ENCODE measurements around the gene OLFML1.

DNA sequence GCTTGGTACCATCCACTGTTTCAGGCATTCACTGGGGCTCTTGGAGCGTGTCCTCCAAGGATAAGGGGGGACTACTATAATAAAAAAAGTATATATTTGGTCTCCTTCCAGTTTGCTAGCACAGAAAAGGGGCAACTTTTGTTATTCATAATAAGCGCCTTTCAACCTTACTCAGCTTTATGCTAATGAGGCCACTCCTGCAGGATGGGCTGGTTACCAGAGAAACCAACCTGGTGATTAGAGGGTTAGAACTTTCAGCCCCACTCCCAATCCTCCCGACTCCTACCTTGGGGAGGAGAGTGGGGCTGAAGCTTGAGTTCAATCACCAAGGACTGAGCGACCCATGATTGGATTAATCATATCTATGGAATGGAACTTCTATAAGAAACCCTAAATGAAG lies 60.3 kb downstream of the OLFML1 start:
- TF ChIP-seq, protein P1, sequence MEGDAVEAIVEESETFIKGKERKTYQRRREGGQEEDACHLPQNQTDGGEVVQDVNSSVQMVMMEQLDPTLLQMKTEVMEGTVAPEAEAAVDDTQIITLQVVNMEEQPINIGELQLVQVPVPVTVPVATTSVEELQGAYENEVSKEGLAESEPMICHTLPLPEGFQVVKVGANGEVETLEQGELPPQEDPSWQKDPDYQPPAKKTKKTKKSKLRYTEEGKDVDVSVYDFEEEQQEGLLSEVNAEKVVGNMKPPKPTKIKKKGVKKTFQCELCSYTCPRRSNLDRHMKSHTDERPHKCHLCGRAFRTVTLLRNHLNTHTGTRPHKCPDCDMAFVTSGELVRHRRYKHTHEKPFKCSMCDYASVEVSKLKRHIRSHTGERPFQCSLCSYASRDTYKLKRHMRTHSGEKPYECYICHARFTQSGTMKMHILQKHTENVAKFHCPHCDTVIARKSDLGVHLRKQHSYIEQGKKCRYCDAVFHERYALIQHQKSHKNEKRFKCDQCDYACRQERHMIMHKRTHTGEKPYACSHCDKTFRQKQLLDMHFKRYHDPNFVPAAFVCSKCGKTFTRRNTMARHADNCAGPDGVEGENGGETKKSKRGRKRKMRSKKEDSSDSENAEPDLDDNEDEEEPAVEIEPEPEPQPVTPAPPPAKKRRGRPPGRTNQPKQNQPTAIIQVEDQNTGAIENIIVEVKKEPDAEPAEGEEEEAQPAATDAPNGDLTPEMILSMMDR (IDR thresholded peaks at IDR 0.05; ENCODE audit: poor library complexity, severe bottlenecking), result no peak
- TF ChIP-seq TAF1 (IDR thresholded peaks at IDR 0.05; ENCODE audit: low read depth) (no peak), EZH2 (IDR thresholded peaks at IDR 0.05; ENCODE audit: borderline replicate concordance, insufficient read depth, low read length, poor library complexity, severe bottlenecking) (no peak), POLR2AphosphoS5 (IDR thresholded peaks at IDR 0.05) (no peak), MXI1 (conservative IDR thresholded peaks at IDR 0.05; ENCODE audit: poor library complexity, severe bottlenecking) (no peak), EP300 (conservative IDR thresholded peaks at IDR 0.05; ENCODE audit: poor library complexity, severe bottlenecking) (no peak), SMC3 (conservative IDR thresholded peaks at IDR 0.05; ENCODE audit: poor library complexity) (no peak)
- TF ChIP-seq, protein P2, sequence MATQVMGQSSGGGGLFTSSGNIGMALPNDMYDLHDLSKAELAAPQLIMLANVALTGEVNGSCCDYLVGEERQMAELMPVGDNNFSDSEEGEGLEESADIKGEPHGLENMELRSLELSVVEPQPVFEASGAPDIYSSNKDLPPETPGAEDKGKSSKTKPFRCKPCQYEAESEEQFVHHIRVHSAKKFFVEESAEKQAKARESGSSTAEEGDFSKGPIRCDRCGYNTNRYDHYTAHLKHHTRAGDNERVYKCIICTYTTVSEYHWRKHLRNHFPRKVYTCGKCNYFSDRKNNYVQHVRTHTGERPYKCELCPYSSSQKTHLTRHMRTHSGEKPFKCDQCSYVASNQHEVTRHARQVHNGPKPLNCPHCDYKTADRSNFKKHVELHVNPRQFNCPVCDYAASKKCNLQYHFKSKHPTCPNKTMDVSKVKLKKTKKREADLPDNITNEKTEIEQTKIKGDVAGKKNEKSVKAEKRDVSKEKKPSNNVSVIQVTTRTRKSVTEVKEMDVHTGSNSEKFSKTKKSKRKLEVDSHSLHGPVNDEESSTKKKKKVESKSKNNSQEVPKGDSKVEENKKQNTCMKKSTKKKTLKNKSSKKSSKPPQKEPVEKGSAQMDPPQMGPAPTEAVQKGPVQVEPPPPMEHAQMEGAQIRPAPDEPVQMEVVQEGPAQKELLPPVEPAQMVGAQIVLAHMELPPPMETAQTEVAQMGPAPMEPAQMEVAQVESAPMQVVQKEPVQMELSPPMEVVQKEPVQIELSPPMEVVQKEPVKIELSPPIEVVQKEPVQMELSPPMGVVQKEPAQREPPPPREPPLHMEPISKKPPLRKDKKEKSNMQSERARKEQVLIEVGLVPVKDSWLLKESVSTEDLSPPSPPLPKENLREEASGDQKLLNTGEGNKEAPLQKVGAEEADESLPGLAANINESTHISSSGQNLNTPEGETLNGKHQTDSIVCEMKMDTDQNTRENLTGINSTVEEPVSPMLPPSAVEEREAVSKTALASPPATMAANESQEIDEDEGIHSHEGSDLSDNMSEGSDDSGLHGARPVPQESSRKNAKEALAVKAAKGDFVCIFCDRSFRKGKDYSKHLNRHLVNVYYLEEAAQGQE (IDR thresholded peaks at IDR 0.05; ENCODE audit: borderline replicate concordance), result no peak

Measured in neural cell (in vitro differentiated cells).